Pancreas (tissue), 10 donors: ENCODE measurements around the gene USP26. TPM values are rescaled to one million over a fixed set of nuclear protein-coding genes. Genes with fewer than 3 reads are reported as not detected.
"Not testable (repeated sequence)": the region's sequence is repeated elsewhere in the genome, so short reads cannot be mapped to it uniquely, and the experiment has no call there.

Source experiments
- ATAC-seq, 4 donors: fragments of 200-7000 bp; cut with Tn5 transposase; one replicate each; pipeline versions ENCODE4 v1.8.0 to v1.9.1; 2020; ENCODE audit warnings: mild to moderate bottlenecking in 4 of 4, moderate library complexity in 4 of 4
- DNase-seq, 6 donors: peaks; one replicate each; pipeline ENCODE4 v3.0.0-alpha.2; 2020
- FAIRE-seq: peaks from 2 replicates; lab custom pipeline; 2012; peaks lifted over from hg19 to GRCh38; lab: Jason Lieb, UNC
- H3K27ac ChIP-seq, 4 donors: fragments of 200-600 bp; sonication (generic); 1 replicate in 3 of 4; 2 replicates in 1 of 4; pipeline versions ENCODE4 v1.5.0 to v1.8.0; 2020
- H3K27me3 ChIP-seq, 4 donors: fragments of 200-600 bp; one replicate each; pipeline ENCODE4 v1.8.0; 2021
- H3K36me3 ChIP-seq, 3 donors: fragments of 200-600 bp; sonication (generic) in 1 of 3; one replicate each; pipeline versions ENCODE4 v1.5.0 to v1.8.0; 2020 to 2021
- H3K4me1 ChIP-seq, 3 donors: fragments of 200-600 bp; one replicate each; pipeline ENCODE4 v1.8.0; 2021
- H3K4me3 ChIP-seq, 4 donors: fragments of 200-600 bp; sonication (generic) in 2 of 4; one replicate each; pipeline versions ENCODE4 v1.5.0 to v1.8.0; 2020 to 2021
- H3K9me3 ChIP-seq, 4 donors: fragments of 200-600 bp; one replicate each; pipeline ENCODE4 v1.8.0; 2021
- CTCF ChIP-seq, 4 donors: fragments of 200-600 bp; sonication (generic) in 3 of 4; IDR thresholded peaks; one replicate each; pipeline versions ENCODE4 v1.5.0 to v1.8.0; 2021; ENCODE audit warnings: antibody characterized with exemption in 4 of 4
- WGBS, 2 donors: extraction: QIAGEN DNeasy Blood & Tissue Kit; methylation state at CpG; one replicate each; pipeline ENCODE4 v1.1.7; 2013; 5-methylcytosine and 5-hydroxymethylcytosine counted together
- intact Hi-C, 3 donors: fragments of 100-400 bp; cut with DNase I; formaldehyde crosslinking; loops; one replicate each; pipeline versions ENCODE4 v1.11.1 to v1.14.2; 2022
- polyA plus RNA-seq, 2 donors: library from polyadenylated mRNA; stranded (reverse); fragments of 200-250 nt; gene quantifications; one replicate each; pipeline ENCODE4 v1.2.3, GENCODE V29; 2013
- total RNA-seq, 6 donors: library from RNA; stranded (reverse); fragmentation: NEBNext Ultra II Directional in 4 of 6; extraction: Animal tissue kit (Norgen Biotek cat#: 25700) in 4 of 6; gene quantifications; one replicate each; pipeline versions ENCODE4 v1.2.1 to v1.2.4, GENCODE V29; 2021 to 2023
- donor health status: healthy with polysubstance abuse.
- donor health status: DM: no; HTN: no; CAD: no; lungs with moderate emphysema.
- donor health status: DM: no; HTN: no; CAD: no.
- donor health status: control.
- donor health status: control.
- donor health status: Bipolar disorder and iron deficiency.
- donor health status: DM: yes; HTN: yes; CAD: no.
- donor health status: DM: no; HTN: no; CAD: no.
- donor health status: DM: no; HTN: no; CAD: no.
- donor health status: DM: yes; HTN: yes; CAD: no.

USP26 gene
- total and polyA plus RNA-seq, 8 donors, result not detected

DNA sequence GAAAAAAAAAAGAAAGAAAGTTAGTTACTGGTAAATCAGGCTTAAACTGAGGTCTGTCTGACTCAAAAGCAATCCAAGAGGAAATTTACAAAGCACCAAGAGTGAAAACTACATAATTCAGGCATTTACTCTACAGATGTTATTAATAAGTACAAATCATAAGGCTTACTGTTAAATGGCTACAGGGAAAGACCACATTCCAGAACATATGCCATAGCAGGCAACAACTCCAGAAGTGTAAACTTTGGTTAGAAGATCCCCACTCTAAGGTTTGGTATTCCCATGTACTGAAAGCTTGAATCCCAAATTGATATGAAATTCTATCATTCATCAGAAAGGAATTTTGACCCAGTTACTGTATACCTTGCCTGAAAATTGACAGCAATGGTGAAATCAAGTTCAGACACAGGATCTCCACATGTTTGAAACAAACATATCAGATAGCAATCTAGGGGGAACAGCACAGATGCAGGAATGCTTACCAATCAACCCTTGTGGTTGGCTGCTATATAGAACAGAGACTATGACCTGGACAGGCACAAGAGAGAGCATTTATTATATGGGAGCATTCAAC, 6.6 kb downstream of the USP26 start:
- intact Hi-C loops, result no loop called here
- Histone ChIP-seq H3K4me3 (no peak overlapping the region), H3K36me3 (no peaks in the 10 kb centered on the region), H3K9me3 (no peaks in the 10 kb centered on the region), H3K27ac (no peak overlapping the region), H3K27me3 (peaks cover 0 to 3% (median 0%) of the 10 kb centered on the region in 4 donors), H3K4me1 (no peaks in the 10 kb centered on the region)
- no peak for ATAC-seq
- no peak for FAIRE-seq
- no peak for TF ChIP-seq CTCF (IDR thresholded peaks at IDR 0.05)
- no peak for DNase-seq

DNA sequence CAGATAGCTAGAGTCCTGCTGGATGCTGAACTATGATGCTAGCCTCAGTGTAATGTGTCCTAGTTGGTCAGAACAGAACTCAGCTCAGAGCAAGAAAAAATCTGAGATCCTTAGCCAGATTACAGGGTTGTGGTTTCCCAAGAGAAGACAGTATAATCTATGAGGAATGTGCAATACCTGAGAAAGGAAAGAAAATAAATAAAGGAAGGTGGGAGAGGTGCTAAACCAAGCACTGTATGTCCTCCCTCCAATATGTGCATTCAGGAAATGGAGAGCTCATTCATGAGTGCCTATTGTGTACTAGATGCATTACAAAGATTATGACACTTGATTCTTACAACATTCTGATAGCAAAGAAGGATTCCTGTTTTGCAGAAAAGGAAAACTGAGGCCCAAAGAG, 7.5 kb downstream of the USP26 start:
- no peaks in the 10 kb centered on the region for H3K4me1 ChIP-seq
- no peak for TF ChIP-seq CTCF (IDR thresholded peaks at IDR 0.05)
- FAIRE-seq, result no peak
- peaks cover 0 to 7% (median 0%) of the 10 kb centered on the region in 4 donors for H3K27me3 ChIP-seq
- no peak overlapping the region for H3K4me3 ChIP-seq
- no peak for ATAC-seq
- H3K27ac ChIP-seq, result no peak overlapping the region
- no peak for DNase-seq
- no peaks in the 10 kb centered on the region for H3K9me3 ChIP-seq
- intact Hi-C loops, result no loop called here
- no peaks in the 10 kb centered on the region for H3K36me3 ChIP-seq

GRCh38 chrX:133085785-133086184, 11.1 kb downstream of the USP26 start:
- Histone ChIP-seq H3K27me3 (peaks cover 0 to 4% (median 0%) of the 10 kb centered on the region in 4 donors), H3K9me3 (no peaks in the 10 kb centered on the region), H3K27ac (no peak overlapping the region), H3K4me1 (no peaks in the 10 kb centered on the region), H3K4me3 (no peak overlapping the region), H3K36me3 (no peaks in the 10 kb centered on the region)
- TF ChIP-seq CTCF (IDR thresholded peaks at IDR 0.05), result no peak
- intact Hi-C loops, result no loop called here
- FAIRE-seq (no peak), ATAC-seq (peak in 2 of 4 donors; percentile 38 to 64), DNase-seq (peak in 1 of 6 donors; percentile 19)
- WGBS, 2 donors, result 41 to 51% methylated on average over 3 of the region's 3 CpGs

- ATAC-seq, H3K36me3 ChIP-seq, FAIRE-seq, H3K27me3 ChIP-seq, DNase-seq, H3K4me3 ChIP-seq, intact Hi-C loops, H3K27ac ChIP-seq, H3K4me1 ChIP-seq, H3K9me3 ChIP-seq: not testable (repeated sequence)
- WGBS, 2 donors, result 93% methylated on average over 4 of the region's 4 CpGs
These were observed 11.9 kb downstream of the USP26 start for GRCh38 chrX:133085056-133085455.

DNA sequence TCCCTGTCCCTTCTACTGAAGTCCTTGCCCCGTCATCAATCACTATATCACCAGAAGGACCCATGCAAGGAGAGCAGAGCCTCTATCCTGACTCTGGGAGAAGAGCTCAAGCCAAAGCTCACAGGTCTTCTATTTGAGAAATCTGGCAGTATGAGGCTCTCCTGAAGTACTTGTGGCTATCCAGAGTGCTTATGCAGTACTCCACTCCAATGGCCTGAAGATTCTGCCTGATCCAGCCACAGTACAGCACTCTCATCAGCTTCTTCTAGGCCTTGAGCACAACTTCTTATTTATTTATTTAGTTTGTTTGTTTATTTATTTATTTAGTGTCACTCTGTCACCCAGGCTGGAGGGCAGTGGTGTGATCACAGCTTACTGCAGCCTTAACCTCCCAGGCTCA, 13.0 kb downstream of the USP26 start:
- no peak for TF ChIP-seq CTCF (IDR thresholded peaks at IDR 0.05)
- H3K9me3 ChIP-seq, result no peaks in the 10 kb centered on the region
- ATAC-seq (no peak), FAIRE-seq (no peak), DNase-seq (no peak)
- intact Hi-C loops, result no loop called here
- 91 to 96% methylated on average over 1 of the region's 1 CpG for WGBS, 2 donors
- H3K36me3 ChIP-seq, result no peaks in the 10 kb centered on the region
- H3K27ac ChIP-seq, result no peak overlapping the region
- H3K27me3 ChIP-seq, result peaks cover 0 to 4% (median 0%) of the 10 kb centered on the region in 4 donors
- H3K4me1 ChIP-seq, result no peaks in the 10 kb centered on the region
- no peak overlapping the region for H3K4me3 ChIP-seq
